HEK293T (cell line): ENCODE measurements around the gene BAIAP2L2.

Experiments used
- CTCF ChIA-PET: fragments of 350-600 bp; formaldehyde crosslinking; extraction: SDS; loops from one replicate; lab custom pipeline; 2021; ENCODE audit warnings: antibody characterized with exemption, inconsistent platforms; lab: Yijun Ruan, JAX
- POLR2A ChIA-PET: fragments of 350-600 bp; formaldehyde crosslinking; extraction: SDS; loops from one replicate; lab custom pipeline; 2020; ENCODE audit warnings: antibody characterized with exemption, inconsistent platforms; lab: Yijun Ruan, JAX
- DNase-seq: peaks from one replicate; pipeline ENCODE4 v3.0.0; 2012; ENCODE audit warnings: mixed read lengths; ENCODE audit errors: extremely low spot score
- ARNT ChIP-seq: fragments of 450-650 bp; IDR thresholded peaks from 2 replicates; pipeline ENCODE4 v1.6.1; 2017; ENCODE audit warnings: mild to moderate bottlenecking
- BHLHE40 ChIP-seq: fragments of 450-650 bp; IDR thresholded peaks from 2 replicates; pipeline ENCODE4 v1.6.1; 2016; ENCODE audit warnings: mild to moderate bottlenecking, moderate library complexity, borderline replicate concordance
- CTBP1 ChIP-seq: fragments of 450-650 bp; IDR thresholded peaks from 2 replicates; pipeline ENCODE4 v1.6.1; 2016; ENCODE audit warnings: borderline replicate concordance
- ELF4 ChIP-seq: fragments of 450-650 bp; IDR thresholded peaks from 2 replicates; pipeline ENCODE4 v1.6.1; 2017; ENCODE audit warnings: antibody characterized with exemption
- FOXA1 ChIP-seq: fragments of 450-650 bp; IDR thresholded peaks from 2 replicates; pipeline ENCODE4 v1.6.1; 2016; ENCODE audit warnings: mild to moderate bottlenecking
- FOXK2 ChIP-seq: fragments of 450-650 bp; IDR thresholded peaks from 2 replicates; pipeline ENCODE4 v1.6.1; 2016; ENCODE audit warnings: mild to moderate bottlenecking
- FOXM1 ChIP-seq: fragments of 450-650 bp; IDR thresholded peaks from 2 replicates; pipeline ENCODE4 v1.6.1; 2017; ENCODE audit warnings: mild to moderate bottlenecking, borderline replicate concordance
- HDGF ChIP-seq: fragments of 450-650 bp; IDR thresholded peaks from 2 replicates; pipeline ENCODE4 v1.6.1; 2017; ENCODE audit warnings: antibody characterized with exemption, borderline replicate concordance
- L3MBTL2 ChIP-seq: fragments of 450-650 bp; conservative IDR thresholded peaks from 2 replicates; pipeline ENCODE4 v1.6.1; 2016; ENCODE audit warnings: mild to moderate bottlenecking
- LEF1 ChIP-seq: fragments of 450-650 bp; IDR thresholded peaks from 2 replicates; pipeline ENCODE4 v1.6.1; 2017; ENCODE audit warnings: mild to moderate bottlenecking, borderline replicate concordance
- NFRKB ChIP-seq: fragments of 450-650 bp; IDR thresholded peaks from 2 replicates; pipeline ENCODE4 v1.6.1; 2016; ENCODE audit warnings: mild to moderate bottlenecking, moderate library complexity
- SP1 ChIP-seq: fragments of 450-650 bp; IDR thresholded peaks from 2 replicates; pipeline ENCODE4 v1.6.1; 2017
- SUZ12 ChIP-seq: fragments of 450-650 bp; IDR thresholded peaks from 2 replicates; pipeline ENCODE4 v1.6.1; 2016; ENCODE audit warnings: mild to moderate bottlenecking
- TARDBP ChIP-seq: fragments of 450-650 bp; IDR thresholded peaks from 2 replicates; pipeline ENCODE4 v1.6.1; 2016
- ZNF384 ChIP-seq: fragments of 450-650 bp; IDR thresholded peaks from 2 replicates; pipeline ENCODE4 v1.6.1; 2016
- TF ChIP-seq, protein P1 (sequence below): fragments of 450-650 bp; IDR thresholded peaks from 2 replicates; pipeline ENCODE4 v1.6.1; 2016

Gene BAIAP2L2

DNA sequence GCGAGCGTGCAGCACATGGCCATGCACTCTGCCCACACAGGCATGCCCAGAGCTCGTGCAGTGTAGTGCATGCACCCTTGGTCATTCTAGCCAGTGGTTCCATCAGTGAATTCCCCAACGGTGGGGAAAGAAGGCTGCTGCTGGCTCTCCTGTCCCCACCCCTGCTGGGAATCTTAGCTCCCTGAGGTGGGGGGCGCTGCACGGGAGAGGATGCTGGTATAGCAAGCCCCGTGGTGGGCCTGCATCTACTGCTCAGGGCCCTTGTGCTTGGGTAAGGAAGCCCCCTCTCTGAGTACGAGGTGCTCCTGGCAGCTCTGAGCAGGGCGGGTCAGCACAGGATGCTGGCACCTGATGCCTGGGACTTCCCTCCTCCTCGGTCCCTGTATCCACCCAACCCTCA is 18.5 kb upstream of the BAIAP2L2 start:
- ChIA-PET POLR2A (no interaction called here), CTCF (no interaction called here)
- TF ChIP-seq L3MBTL2 (no peak), LEF1 (no peak), FOXM1 (no peak), SUZ12 (no peak), NFRKB (no peak), ELF4 (no peak), TARDBP (no peak), HDGF (no peak), BHLHE40 (no peak), FOXA1 (no peak), SP1 (no peak), CTBP1 (no peak), FOXK2 (no peak), ZNF384 (no peak), ARNT (no peak)
- TF ChIP-seq, protein P1, sequence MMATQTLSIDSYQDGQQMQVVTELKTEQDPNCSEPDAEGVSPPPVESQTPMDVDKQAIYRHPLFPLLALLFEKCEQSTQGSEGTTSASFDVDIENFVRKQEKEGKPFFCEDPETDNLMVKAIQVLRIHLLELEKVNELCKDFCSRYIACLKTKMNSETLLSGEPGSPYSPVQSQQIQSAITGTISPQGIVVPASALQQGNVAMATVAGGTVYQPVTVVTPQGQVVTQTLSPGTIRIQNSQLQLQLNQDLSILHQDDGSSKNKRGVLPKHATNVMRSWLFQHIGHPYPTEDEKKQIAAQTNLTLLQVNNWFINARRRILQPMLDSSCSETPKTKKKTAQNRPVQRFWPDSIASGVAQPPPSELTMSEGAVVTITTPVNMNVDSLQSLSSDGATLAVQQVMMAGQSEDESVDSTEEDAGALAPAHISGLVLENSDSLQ = no peak
- DNase-seq = no peak

DNA sequence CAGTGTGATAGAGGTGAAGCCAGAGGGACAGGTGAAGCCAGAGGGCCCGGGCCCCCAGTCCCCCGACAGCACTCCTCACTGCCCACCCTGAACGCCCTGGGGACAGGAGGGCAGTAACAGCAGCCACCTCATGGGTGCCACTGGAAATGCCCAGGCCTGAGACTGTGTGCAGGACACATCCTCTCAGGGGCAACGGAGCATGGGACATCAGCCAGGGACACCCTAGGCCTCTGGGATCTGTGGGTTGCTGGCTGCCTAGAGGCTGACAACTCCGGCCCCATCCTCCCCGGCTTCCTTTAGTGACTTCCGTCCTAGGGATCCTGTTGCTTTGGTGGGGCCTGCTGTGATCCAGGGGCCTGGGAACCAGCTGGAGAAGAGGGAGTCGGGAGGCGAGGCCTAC is 17.4 kb upstream of the BAIAP2L2 start:
- CTCF ChIA-PET = no interaction called here
- TF ChIP-seq SP1 = no peak
- no peak for TF ChIP-seq FOXA1
- TF ChIP-seq ARNT = no peak
- TF ChIP-seq NFRKB = no peak
- TF ChIP-seq, protein P1 = no peak
- TF ChIP-seq FOXM1 = no peak
- no peak for TF ChIP-seq CTBP1
- no peak for TF ChIP-seq TARDBP
- TF ChIP-seq LEF1 = no peak
- no peak for TF ChIP-seq L3MBTL2
- TF ChIP-seq HDGF = no peak
- TF ChIP-seq SUZ12 = no peak
- no peak for TF ChIP-seq FOXK2
- no peak for TF ChIP-seq BHLHE40
- TF ChIP-seq ZNF384 = no peak
- no peak for TF ChIP-seq ELF4

DNA sequence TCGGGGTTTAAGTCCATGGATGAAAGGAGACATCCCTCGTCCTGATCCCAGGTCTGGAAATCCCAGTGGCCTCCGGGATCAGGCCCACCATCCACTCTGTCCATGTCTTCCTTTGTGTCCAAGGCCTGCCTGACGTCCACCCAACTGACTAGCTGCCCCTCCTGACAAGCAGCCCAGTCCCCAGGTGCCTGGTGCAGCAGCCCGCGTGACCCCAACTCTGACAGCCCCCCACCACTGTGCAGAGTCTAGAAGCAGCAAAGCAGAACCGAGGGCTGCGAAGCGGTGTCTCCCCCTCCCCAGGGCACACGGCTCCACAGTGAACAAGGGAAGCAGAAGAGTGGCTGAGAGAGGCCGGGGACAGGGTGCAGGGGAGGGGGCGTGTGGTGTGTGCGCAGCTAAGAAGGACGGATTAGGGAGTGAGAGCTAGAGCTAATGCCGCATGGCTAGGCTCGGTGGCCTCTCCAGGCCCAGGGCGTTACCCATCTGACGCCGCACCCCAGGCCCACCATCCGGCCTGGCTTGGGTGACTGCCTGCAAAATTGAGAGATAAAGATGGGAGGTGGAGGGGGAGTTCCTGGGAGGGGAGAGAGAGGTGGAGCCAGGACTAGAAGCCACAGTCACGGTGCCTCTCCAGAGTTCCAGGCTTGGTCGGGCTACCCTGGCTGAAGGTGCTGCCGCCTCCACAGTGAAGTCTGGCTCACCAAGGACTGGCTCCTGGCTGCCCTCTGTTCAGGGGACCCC is 16.6 kb upstream of the BAIAP2L2 start:
- DNase-seq = no peak
- ChIA-PET POLR2A (no interaction called here), CTCF (no interaction called here)
- TF ChIP-seq ZNF384 (no peak), CTBP1 (no peak), TARDBP (no peak), BHLHE40 (no peak), SUZ12 (no peak), ELF4 (no peak), LEF1 (no peak), HDGF (no peak), NFRKB (no peak), L3MBTL2 (no peak), FOXM1 (no peak)

More for the DNA sequence above, 17.4 kb upstream of the BAIAP2L2 start:
- POLR2A ChIA-PET = no interaction called here
- no peak for DNase-seq

DNA sequence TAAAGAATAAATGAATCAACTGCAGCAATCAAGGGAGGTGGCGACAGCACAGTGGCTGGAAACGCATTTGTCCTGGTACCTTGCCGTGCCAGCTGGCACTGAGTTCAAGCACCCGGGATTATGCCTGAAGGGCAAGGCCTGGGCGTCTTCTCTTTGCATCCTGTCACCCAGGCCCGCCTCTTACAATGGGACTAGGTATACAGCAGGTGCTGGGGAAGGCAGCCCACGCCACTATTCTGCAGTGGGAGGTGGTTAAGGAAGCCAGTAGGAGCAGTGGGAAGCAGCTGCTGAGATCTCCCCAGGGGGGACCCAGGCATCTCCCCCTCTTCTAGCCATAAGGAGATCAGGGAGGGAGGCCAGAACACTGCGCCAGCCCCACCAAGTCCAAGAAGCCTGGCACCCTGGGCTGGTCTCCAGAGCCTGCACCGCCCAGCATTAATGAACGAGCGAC is 15.3 kb upstream of the BAIAP2L2 start:
- ChIA-PET CTCF (no interaction called here), POLR2A (no interaction called here)
- TF ChIP-seq ELF4 = no peak
- TF ChIP-seq LEF1 = no peak
- TF ChIP-seq BHLHE40 = no peak
- TF ChIP-seq FOXK2 = no peak
- TF ChIP-seq, protein P1 = no peak
- no peak for TF ChIP-seq FOXM1
- no peak for TF ChIP-seq SP1
- TF ChIP-seq ZNF384 = no peak
- TF ChIP-seq CTBP1 = no peak
- TF ChIP-seq L3MBTL2 = no peak
- TF ChIP-seq HDGF = no peak
- TF ChIP-seq FOXA1 = no peak
- TF ChIP-seq SUZ12 = no peak
- no peak for DNase-seq

DNA sequence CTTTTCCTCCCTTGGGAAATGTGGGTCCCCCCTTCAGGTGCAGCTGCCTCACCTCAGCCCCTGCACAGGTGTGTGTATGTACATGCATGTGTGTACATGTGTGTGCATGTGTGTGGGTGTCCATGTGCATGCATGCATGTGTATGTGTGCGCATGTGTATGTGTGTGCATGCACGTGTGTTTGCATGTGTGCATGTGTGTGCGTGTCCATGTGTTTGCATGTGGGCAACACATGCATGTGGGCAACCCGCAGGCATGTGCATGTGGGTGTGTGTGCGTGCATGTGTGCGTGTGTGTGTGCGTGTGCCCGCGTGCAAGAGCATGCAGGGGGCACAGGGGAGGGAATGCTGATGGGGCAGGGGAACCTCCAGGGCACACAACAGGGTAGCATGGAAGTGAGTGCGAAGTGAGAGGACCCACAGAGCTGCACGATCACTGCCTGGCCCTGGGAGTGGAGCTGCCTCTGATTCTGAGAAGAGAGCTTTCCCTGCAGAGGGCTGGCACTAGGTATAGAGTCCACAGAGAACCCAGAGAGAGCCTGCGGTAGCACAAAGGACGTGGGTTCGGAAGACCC is 14.6 kb upstream of the BAIAP2L2 start:
- TF ChIP-seq FOXA1 (no peak), HDGF (no peak), ELF4 (no peak), ARNT (no peak), LEF1 (no peak), SP1 (no peak), TARDBP (no peak), FOXK2 (no peak), CTBP1 (no peak), NFRKB (no peak), ZNF384 (no peak), L3MBTL2 (no peak), FOXM1 (no peak), SUZ12 (no peak), BHLHE40 (no peak)
- TF ChIP-seq, protein P1 = no peak
- ChIA-PET POLR2A (no interaction called here), CTCF (no interaction called here)
- no peak for DNase-seq
